Measurements from ENCODE around the gene TGFA.
A peak's percentile ranks its signal among the peaks of the same experiment; 100 is the strongest.

Gene TGFA

GRCh38 chr2:70552501-70553333 is 909 bp downstream of the TGFA start:
- Histone ChIP-seq H3K4me1 (ENCODE audit: control insufficient read depth, insufficient read depth, low read length) (peaks cover 13% of the 10 kb centered on the region), H3K4me3 (ENCODE audit: low read depth, low read length) (peak overlapping the region; percentile 73), H3K9ac (ENCODE audit: low read depth, low read length) (no peak overlapping the region), H3K36me3 (ENCODE audit: control insufficient read depth, insufficient read depth, low read length) (no peaks in the 10 kb centered on the region), H3K9me3 (ENCODE audit: control insufficient read depth, insufficient read depth, low read length) (no peaks in the 10 kb centered on the region), H3K27me3 (ENCODE audit: control insufficient read depth, insufficient read depth, low read length) (peaks cover 58% of the 10 kb centered on the region), H3K27ac (ENCODE audit: low read depth, low read length) (no peak overlapping the region)

DNA sequence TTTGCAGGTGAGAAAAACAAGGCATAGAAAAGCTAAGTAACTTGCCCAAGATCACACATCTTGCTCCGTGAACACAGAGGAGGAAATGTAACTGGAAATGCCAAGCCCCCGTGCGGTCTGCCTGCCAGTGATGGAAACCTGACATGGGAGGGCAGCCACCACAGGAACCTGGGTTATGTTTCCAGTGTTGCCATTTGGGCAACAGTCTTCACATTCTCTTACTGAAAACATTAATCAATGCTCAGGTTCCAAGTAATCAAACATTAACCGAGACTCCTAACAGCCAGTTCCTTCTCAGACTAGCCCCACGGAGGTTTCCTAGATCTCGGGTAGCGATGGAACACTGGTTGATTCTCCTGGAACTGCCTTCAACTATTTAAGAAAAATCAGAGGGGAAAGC is 2.5 kb downstream of the TGFA start:
- Histone ChIP-seq H3K36me3 (ENCODE audit: control insufficient read depth, insufficient read depth, low read length) (no peaks in the 10 kb centered on the region), H3K4me1 (ENCODE audit: control insufficient read depth, insufficient read depth, low read length) (peaks cover 13% of the 10 kb centered on the region), H3K9me3 (ENCODE audit: control insufficient read depth, insufficient read depth, low read length) (no peaks in the 10 kb centered on the region), H3K27me3 (ENCODE audit: control insufficient read depth, insufficient read depth, low read length) (peaks cover 58% of the 10 kb centered on the region), H3K27ac (ENCODE audit: low read depth, low read length) (no peak overlapping the region), H3K9ac (ENCODE audit: low read depth, low read length) (no peak overlapping the region), H3K4me3 (ENCODE audit: low read depth, low read length) (no peak overlapping the region)

- Histone ChIP-seq H3K9me3 (ENCODE audit: control insufficient read depth, insufficient read depth, low read length) (no peaks in the 10 kb centered on the region), H3K27me3 (ENCODE audit: control insufficient read depth, insufficient read depth, low read length) (peaks cover 52% of the 10 kb centered on the region), H3K27ac (ENCODE audit: low read depth, low read length) (no peak overlapping the region), H3K4me1 (ENCODE audit: control insufficient read depth, insufficient read depth, low read length) (peaks cover 13% of the 10 kb centered on the region), H3K9ac (ENCODE audit: low read depth, low read length) (no peak overlapping the region), H3K36me3 (ENCODE audit: control insufficient read depth, insufficient read depth, low read length) (no peaks in the 10 kb centered on the region), H3K4me3 (ENCODE audit: low read depth, low read length) (no peak overlapping the region)
Measured at GRCh38 chr2:70549962-70550361, 3.7 kb downstream of the TGFA start.

DNA sequence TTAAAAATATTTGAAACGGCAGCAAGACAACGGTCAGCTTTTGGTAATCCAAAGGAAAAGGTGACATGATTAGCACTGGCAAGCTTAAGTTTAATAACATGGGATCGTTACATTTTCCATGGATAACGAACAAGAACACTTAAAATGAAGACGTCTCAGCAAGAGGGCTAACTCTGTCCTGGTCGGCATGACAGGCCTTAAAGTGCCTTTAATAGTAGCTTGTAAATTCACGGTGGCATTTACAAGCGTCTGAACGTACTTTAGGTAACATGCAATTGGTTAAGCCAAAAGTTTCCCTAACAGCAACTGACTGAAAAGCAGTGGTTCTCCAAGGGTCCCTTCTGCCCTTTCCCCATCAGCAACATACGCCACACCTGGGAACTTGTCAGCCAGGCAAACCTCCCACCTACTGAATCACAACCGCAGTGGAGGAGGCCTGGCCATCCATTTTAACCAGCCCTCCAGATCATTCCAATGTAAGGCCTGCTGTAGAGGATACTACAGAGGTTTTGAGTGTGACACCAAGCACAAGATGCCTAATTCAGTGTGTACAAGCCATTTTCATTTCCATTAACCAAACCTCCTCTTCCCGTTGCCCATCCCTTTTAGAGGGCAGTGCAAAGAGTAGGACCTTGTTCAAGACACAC is 4.4 kb downstream of the TGFA start:
- Histone ChIP-seq H3K9ac (ENCODE audit: low read depth, low read length) (no peak overlapping the region), H3K4me3 (ENCODE audit: low read depth, low read length) (no peak overlapping the region), H3K4me1 (ENCODE audit: control insufficient read depth, insufficient read depth, low read length) (peaks cover 8% of the 10 kb centered on the region), H3K36me3 (ENCODE audit: control insufficient read depth, insufficient read depth, low read length) (no peaks in the 10 kb centered on the region), H3K9me3 (ENCODE audit: control insufficient read depth, insufficient read depth, low read length) (no peaks in the 10 kb centered on the region), H3K27ac (ENCODE audit: low read depth, low read length) (no peak overlapping the region), H3K27me3 (ENCODE audit: control insufficient read depth, insufficient read depth, low read length) (peaks cover 44% of the 10 kb centered on the region)

GRCh38 chr2:70548233-70548632 is 5.4 kb downstream of the TGFA start:
- Histone ChIP-seq H3K27me3 (ENCODE audit: control insufficient read depth, insufficient read depth, low read length) (peaks cover 39% of the 10 kb centered on the region), H3K27ac (ENCODE audit: low read depth, low read length) (no peak overlapping the region), H3K9ac (ENCODE audit: low read depth, low read length) (no peak overlapping the region), H3K4me3 (ENCODE audit: low read depth, low read length) (no peak overlapping the region), H3K9me3 (ENCODE audit: control insufficient read depth, insufficient read depth, low read length) (no peaks in the 10 kb centered on the region), H3K4me1 (ENCODE audit: control insufficient read depth, insufficient read depth, low read length) (peaks cover 8% of the 10 kb centered on the region), H3K36me3 (ENCODE audit: control insufficient read depth, insufficient read depth, low read length) (no peaks in the 10 kb centered on the region)

DNA sequence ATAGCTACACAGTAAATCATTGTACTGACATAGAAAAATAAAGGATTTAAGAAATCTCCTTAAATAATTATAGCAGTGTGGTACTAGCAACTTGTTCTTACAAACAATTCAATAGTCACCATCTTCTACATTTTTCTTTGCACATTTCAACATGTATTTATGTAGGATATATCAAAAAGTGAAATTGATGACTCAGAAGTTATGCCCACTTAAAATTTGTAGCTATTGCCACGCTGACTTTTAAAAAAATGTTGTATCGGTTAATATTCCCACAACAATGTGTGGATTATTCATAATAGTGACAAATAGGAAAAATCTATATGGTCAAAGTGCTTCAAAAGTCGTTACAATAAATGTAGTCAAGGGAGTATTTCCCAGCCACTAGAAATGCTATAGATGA is 6.7 kb downstream of the TGFA start:
- Histone ChIP-seq H3K36me3 (ENCODE audit: control insufficient read depth, insufficient read depth, low read length) (no peaks in the 10 kb centered on the region), H3K4me3 (ENCODE audit: low read depth, low read length) (no peak overlapping the region), H3K9me3 (ENCODE audit: control insufficient read depth, insufficient read depth, low read length) (no peaks in the 10 kb centered on the region), H3K9ac (ENCODE audit: low read depth, low read length) (no peak overlapping the region), H3K27ac (ENCODE audit: low read depth, low read length) (no peak overlapping the region), H3K4me1 (ENCODE audit: control insufficient read depth, insufficient read depth, low read length) (no peaks in the 10 kb centered on the region), H3K27me3 (ENCODE audit: control insufficient read depth, insufficient read depth, low read length) (peaks cover 26% of the 10 kb centered on the region)

GRCh38 chr2:70546376-70546775 is 7.2 kb downstream of the TGFA start:
- Histone ChIP-seq H3K4me1 (ENCODE audit: control insufficient read depth, insufficient read depth, low read length) (no peaks in the 10 kb centered on the region), H3K27ac (ENCODE audit: low read depth, low read length) (no peak overlapping the region), H3K4me3 (ENCODE audit: low read depth, low read length) (no peak overlapping the region), H3K27me3 (ENCODE audit: control insufficient read depth, insufficient read depth, low read length) (peaks cover 21% of the 10 kb centered on the region), H3K9me3 (ENCODE audit: control insufficient read depth, insufficient read depth, low read length) (no peaks in the 10 kb centered on the region), H3K36me3 (ENCODE audit: control insufficient read depth, insufficient read depth, low read length) (no peaks in the 10 kb centered on the region), H3K9ac (ENCODE audit: low read depth, low read length) (no peak overlapping the region)

DNA sequence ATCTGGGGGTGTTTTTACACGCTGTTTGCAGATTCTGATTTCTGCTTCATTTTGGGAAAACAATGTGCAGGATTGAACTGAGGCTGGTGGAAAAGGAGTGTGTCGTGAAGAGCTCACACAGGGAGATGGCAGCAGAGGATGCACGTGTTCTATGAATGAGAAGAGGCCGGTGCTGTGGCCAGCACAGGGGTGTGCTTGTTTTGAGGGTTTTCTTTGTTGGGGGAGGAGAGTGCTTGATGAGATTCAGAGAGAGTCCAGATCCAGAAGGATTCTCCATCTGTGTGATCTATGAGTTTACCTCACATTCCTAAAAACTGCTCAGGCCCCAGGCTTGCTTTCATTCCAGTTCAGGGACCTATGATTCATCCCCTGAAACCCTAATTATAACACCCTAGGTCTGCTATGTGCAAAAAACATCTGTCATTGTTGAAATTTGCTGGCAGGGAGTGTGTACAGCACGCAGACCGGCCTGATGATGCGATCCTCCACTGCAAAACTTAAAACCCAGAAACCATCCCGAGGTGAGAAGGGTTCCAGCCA is 12.1 kb downstream of the TGFA start:
- no peaks in the 10 kb centered on the region for H3K36me3 ChIP-seq (ENCODE audit: control insufficient read depth, insufficient read depth, low read length)
- no peak overlapping the region for H3K4me3 ChIP-seq (ENCODE audit: low read depth, low read length)
- no peaks in the 10 kb centered on the region for H3K27me3 ChIP-seq (ENCODE audit: control insufficient read depth, insufficient read depth, low read length)
- no peaks in the 10 kb centered on the region for H3K4me1 ChIP-seq (ENCODE audit: control insufficient read depth, insufficient read depth, low read length)
- H3K9ac ChIP-seq (ENCODE audit: low read depth, low read length) = no peak overlapping the region
- no peaks in the 10 kb centered on the region for H3K9me3 ChIP-seq (ENCODE audit: control insufficient read depth, insufficient read depth, low read length)
- H3K27ac ChIP-seq (ENCODE audit: low read depth, low read length) = no peak overlapping the region

- H3K27me3 ChIP-seq (ENCODE audit: control insufficient read depth, insufficient read depth, low read length) = no peaks in the 10 kb centered on the region
- no peaks in the 10 kb centered on the region for H3K36me3 ChIP-seq (ENCODE audit: control insufficient read depth, insufficient read depth, low read length)
- H3K4me3 ChIP-seq (ENCODE audit: low read depth, low read length) = no peak overlapping the region
- no peak overlapping the region for H3K9ac ChIP-seq (ENCODE audit: low read depth, low read length)
- no peak overlapping the region for H3K27ac ChIP-seq (ENCODE audit: low read depth, low read length)
- no peaks in the 10 kb centered on the region for H3K4me1 ChIP-seq (ENCODE audit: control insufficient read depth, insufficient read depth, low read length)
- H3K9me3 ChIP-seq (ENCODE audit: control insufficient read depth, insufficient read depth, low read length) = no peaks in the 10 kb centered on the region
Measured at GRCh38 chr2:70537840-70538239, 15.8 kb downstream of the TGFA start.

GRCh38 chr2:70536517-70537055 is 17.0 kb downstream of the TGFA start:
- Histone ChIP-seq H3K27ac (ENCODE audit: low read depth, low read length) (no peak overlapping the region), H3K36me3 (ENCODE audit: control insufficient read depth, insufficient read depth, low read length) (no peaks in the 10 kb centered on the region), H3K9ac (ENCODE audit: low read depth, low read length) (no peak overlapping the region), H3K9me3 (ENCODE audit: control insufficient read depth, insufficient read depth, low read length) (no peaks in the 10 kb centered on the region), H3K27me3 (ENCODE audit: control insufficient read depth, insufficient read depth, low read length) (no peaks in the 10 kb centered on the region), H3K4me3 (ENCODE audit: low read depth, low read length) (no peak overlapping the region), H3K4me1 (ENCODE audit: control insufficient read depth, insufficient read depth, low read length) (no peaks in the 10 kb centered on the region)

GRCh38 chr2:70535573-70535972 is 18.1 kb downstream of the TGFA start:
- H3K9me3 ChIP-seq (ENCODE audit: control insufficient read depth, insufficient read depth, low read length) = no peaks in the 10 kb centered on the region
- no peak overlapping the region for H3K27ac ChIP-seq (ENCODE audit: low read depth, low read length)
- H3K4me3 ChIP-seq (ENCODE audit: low read depth, low read length) = no peak overlapping the region
- H3K36me3 ChIP-seq (ENCODE audit: control insufficient read depth, insufficient read depth, low read length) = no peaks in the 10 kb centered on the region
- no peaks in the 10 kb centered on the region for H3K4me1 ChIP-seq (ENCODE audit: control insufficient read depth, insufficient read depth, low read length)
- H3K9ac ChIP-seq (ENCODE audit: low read depth, low read length) = no peak overlapping the region
- no peaks in the 10 kb centered on the region for H3K27me3 ChIP-seq (ENCODE audit: control insufficient read depth, insufficient read depth, low read length)
